UCSD-AML1 (cell line): ENCODE results near the gene LILRA5.
"Not testable (repeated sequence)": the region's sequence is repeated elsewhere in the genome, so short reads cannot be mapped to it uniquely, and the experiment has no call there.

ENCODE experiments used
- DNase-seq: peaks from one replicate; lab custom pipeline; 2025; ENCODE audit not compliant: unreplicated experiment; lab: John Stamatoyannopoulos, UW

Gene LILRA5

DNA sequence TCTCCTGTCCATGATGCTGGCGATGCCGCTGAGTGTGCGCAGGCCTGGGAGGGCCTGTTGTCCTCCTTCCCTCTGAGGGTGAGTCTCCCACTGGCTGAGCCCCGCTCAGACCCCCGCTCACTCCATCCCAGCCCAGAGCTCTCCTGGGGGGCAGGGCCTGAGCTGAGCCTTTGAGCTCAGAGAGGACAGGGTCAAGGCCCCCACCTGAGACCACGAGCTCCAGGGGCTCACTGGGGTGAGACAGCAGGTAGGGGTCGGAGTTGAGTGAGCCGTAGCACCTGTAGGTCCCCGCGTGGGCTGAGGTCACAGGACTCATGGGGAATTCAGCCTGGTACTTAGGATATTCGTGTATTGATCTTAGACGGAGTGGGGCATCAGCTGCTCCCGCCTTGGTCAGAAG, 34.9 kb downstream of the LILRA5 start:
- not testable (repeated sequence) for DNase-seq

- not testable (repeated sequence) for DNase-seq
Observed at GRCh38 chr19:54277111-54277615, 35.8 kb downstream of the LILRA5 start.

- no peak for DNase-seq
Observed at GRCh38 chr19:54275951-54276350, 37.0 kb downstream of the LILRA5 start.

DNA sequence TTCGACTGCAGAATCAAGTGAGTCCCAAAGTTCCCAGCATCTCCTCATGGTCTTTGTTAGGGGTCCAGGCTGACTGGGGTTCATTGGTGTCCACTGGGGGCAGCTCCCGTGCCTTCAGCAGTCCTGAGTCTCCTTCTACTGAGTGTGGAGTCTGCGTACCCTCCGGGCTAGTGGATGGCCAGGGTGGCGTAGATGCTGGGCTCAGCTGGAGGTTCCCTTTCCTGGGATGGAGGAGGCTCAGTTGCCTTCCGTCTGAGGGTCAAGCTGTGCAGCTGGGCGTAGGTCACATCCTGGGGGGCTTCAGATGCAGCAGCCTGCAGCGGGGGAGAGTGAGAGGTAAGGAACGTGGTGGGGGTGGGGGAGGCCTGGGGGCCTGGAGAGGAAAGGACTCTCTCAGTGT, 38.5 kb downstream of the LILRA5 start:
- not testable (repeated sequence) for DNase-seq

DNA sequence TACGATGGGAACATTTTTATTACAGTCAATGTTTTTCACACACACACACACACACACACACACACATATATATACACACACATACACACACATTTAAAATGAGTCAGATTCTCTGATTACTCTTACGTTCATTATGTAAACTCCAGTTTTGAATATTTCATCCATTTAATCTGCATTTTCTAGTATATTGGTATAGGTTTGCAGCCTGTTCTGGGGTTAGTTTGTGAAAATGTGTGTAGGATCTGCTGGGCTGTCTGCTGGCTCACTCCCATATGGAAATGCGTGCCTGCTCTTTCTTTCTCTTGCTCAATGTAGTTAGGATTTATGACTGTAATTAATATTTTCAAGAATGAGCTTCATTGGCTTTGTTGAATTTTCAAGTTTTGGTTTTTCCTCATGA, 39.1 kb downstream of the LILRA5 start:
- no peak for DNase-seq

GRCh38 chr19:54272181-54272580, 40.8 kb downstream of the LILRA5 start:
- not testable (repeated sequence) for DNase-seq

DNA sequence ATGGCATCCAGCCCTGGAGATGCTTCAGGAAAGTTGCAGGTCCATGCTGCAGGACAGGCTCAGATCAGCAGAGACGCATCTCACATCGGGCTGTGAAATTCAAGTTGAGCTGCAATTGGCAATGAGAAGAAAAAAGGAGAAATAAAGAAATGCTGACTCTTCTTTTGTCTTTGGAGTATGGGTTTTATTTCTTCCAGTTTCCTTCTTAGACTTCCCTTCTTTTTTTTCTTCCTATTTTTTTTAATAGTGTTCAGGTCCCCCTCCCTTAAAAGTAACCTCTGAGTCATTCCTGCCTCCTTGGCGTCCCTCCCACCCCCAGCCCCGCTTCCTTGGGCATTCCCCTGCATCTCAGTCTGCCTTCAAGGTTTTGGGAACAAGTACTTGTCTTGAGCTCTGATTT, 41.4 kb downstream of the LILRA5 start:
- not testable (repeated sequence) for DNase-seq

DNA sequence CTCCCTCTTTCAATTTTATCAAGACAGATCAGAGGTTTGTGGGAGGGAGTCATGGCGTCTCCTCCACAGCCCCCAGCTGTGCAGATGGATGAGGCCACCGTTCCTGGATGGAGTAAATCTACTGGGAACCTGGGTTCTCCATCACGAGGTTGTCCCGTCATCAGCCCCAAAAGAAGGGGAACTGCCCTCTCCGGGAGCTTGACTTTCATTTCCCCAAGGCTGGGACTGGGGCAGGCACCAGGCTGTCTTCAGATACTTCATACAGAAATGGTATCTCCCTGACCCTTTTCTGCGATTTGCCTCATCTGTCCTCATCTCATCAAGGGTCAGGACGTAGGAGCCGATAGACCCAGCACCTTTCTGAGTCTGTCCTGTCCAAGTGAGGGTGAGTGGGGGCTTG, 41.9 kb downstream of the LILRA5 start:
- no peak for DNase-seq

GRCh38 chr19:54268936-54269335, 44.0 kb downstream of the LILRA5 start:
- DNase-seq = no peak

DNA sequence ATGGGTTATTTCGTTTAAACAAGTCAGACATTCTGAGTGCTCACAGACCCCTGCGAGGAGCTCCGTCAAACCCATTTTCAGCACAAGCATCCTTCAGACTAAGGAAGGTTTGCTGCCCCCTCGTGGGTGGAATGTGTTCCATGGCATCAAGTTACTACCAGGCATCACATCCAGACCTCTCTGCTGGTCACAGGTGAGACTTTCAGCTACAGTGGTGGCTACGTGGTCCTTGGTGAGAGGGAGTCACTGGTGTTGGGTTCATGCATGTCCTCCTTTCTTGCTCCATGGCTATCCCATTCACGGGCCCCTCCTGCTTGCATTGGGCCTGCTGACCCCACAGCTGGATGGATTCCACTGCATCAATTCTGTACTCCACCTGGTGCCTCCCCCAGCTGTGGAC, 46.8 kb downstream of the LILRA5 start:
- peak; percentile 75 for DNase-seq

DNA sequence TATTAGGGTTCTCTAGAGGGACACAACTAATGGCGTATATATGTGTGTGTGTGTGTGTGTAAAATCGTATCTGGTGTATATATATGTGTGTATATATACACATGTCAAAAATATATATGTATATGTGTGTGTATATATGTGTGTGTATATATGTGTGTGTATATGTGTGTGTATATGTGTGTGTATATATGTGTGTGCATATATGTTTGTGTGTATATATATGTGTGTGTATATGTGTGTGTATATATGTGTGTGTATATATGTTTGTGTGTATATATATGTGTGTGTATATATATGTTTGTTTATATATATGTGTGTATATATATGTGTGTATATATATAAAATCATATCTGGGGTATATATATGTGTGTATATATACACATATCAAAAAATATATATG, 50.5 kb downstream of the LILRA5 start:
- no peak for DNase-seq

DNA sequence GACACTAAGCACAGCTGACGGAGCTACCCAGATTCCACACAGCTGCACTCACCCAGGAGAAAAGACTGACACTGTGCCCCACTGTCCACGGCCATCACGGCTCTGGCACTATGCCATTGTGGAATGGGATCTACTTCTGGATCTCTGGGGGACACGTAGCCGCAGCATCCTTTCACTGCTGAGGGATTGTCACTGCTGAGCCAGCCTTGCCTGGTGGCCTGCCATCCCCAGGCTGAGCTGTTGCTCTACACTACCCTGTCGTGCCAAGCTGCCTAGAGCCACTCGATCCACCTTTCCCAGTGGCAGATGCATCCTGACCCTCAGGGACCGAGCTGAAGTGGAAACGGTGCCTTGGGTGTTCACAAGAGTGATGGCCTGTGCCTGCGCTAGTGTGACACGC, 50.9 kb downstream of the LILRA5 start:
- no peak for DNase-seq

DNA sequence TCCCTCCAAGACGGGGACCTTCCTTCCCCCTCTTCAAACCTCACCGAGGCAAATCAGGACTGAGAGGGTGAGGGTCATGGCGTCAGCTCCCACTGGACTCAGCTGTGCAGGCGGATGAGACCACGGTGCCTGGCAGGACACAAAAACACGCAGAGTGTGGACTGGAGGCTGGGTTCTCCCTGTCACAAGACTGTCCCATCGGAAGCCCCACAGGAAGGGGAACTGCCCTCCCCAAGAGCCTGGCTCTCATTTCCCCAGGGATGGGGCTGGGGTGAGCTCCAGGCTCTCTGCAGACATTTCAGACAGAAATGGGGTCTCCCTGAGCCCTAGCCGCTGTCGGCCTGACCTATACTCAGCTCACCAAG, 55.9 kb downstream of the LILRA5 start, which contains the start of gene LILRB5:
Gene LILRB5, minus strand, starts transcription at position 158 of the 365 bp plus-strand sequence. Its CDS starts 80 bp downstream, at position 78.
- no peak for DNase-seq
